HepG2 (cell line): Measurements from ENCODE around the gene SLC35F1. TPM values are rescaled to one million over a fixed set of nuclear protein-coding genes. Genes with fewer than 3 reads are reported as not detected.

ENCODE experiments used
- ATAC-seq: fragments of 200-7000 bp; cut with Tn5 transposase; 3 replicates; pipeline ENCODE4 v1.9.1; 2020; ENCODE audit warnings: mild to moderate bottlenecking, moderate library complexity
- BruUV-seq: library from RNA; stranded (reverse); fragments of 400-500 nt; replicated peaks from 2 replicates; lab custom pipeline; 2021; lab: Mats Ljungman, UMichigan
- CTCF ChIA-PET: fragments of 300-600 bp; formaldehyde crosslinking; extraction: SDS; loops from one replicate; lab custom pipeline; 2021; ENCODE audit warnings: low total read pairs, inconsistent platforms, low intra/inter-chr PET ratio; lab: Yijun Ruan, JAX
- POLR2A ChIA-PET: fragments of 350-600 bp; sonication (Branson Sonifier 250); formaldehyde crosslinking; loops from one replicate; lab custom pipeline; 2020; ENCODE audit warnings: antibody characterized with exemption, inconsistent platforms; lab: Yijun Ruan, JAX
- DNase-seq: peaks from one replicate; pipeline ENCODE4 v3.0.0-alpha.2; 2015; ENCODE audit warnings: low spot score
- FAIRE-seq: peaks from 3 replicates; lab custom pipeline; 2011; peaks lifted over from hg19 to GRCh38; lab: Jason Lieb, UNC
- H2AFZ ChIP-seq: one replicate; pipeline ENCODE4 v1.6.1; 2011; ENCODE audit warnings: low read length, inconsistent platforms
- H3K27ac ChIP-seq: fragments of 300-600 bp; 3 replicates; pipeline ENCODE4 v1.8.0; 2011; ENCODE audit warnings: mixed run types, mild to moderate bottlenecking, mixed read lengths, low read length, inconsistent platforms; ENCODE audit not compliant: insufficient read depth; ENCODE audit errors: extremely low read length
- H3K27me3 ChIP-seq, 2 experiments: fragments of 200-600 bp in 1 of 2; 2 replicates in 1 of 2; 3 replicates in 1 of 2; pipeline versions ENCODE4 v1.6.0 to v1.8.0; 2011; ENCODE audit warnings: low read length in 2 of 2, mild to moderate bottlenecking in 2 of 2, moderate library complexity in 2 of 2, inconsistent platforms in 1 of 2; ENCODE audit not compliant: insufficient read depth in 2 of 2, control insufficient read depth in 1 of 2
- H3K36me3 ChIP-seq, 2 experiments: fragments of 200-600 bp in 1 of 2; replicated peaks in 1 of 2; 2 replicates in 1 of 2; 3 replicates in 1 of 2; pipeline versions ENCODE4 v1.5.1 to v1.8.0; 2011; ENCODE audit warnings: low read length in 2 of 2, inconsistent platforms in 1 of 2; ENCODE audit not compliant: insufficient read depth in 2 of 2, control insufficient read depth in 1 of 2
- H3K4me1 ChIP-seq: 2 replicates; pipeline ENCODE4 v1.5.1; 2012; ENCODE audit warnings: low read length, inconsistent platforms; ENCODE audit not compliant: insufficient read depth
- H3K4me2 ChIP-seq: 2 replicates; pipeline ENCODE4 v1.6.0; 2011; ENCODE audit warnings: low read depth, low read length, inconsistent platforms
- H3K4me3 ChIP-seq, 3 experiments: fragments of 200-600 bp in 1 of 3; sonication (generic), shearing (Covaris generic) in 1 of 3; replicated peaks in 1 of 3; 2 replicates each; pipeline ENCODE4 v1.5.1; 2011 to 2016; ENCODE audit warnings: low read length in 3 of 3, inconsistent platforms in 2 of 3, low read depth in 2 of 3, mild to moderate bottlenecking in 2 of 3, control low read depth in 1 of 3, mixed read lengths in 1 of 3; ENCODE audit not compliant: insufficient read depth in 1 of 3
- H3K79me2 ChIP-seq: one replicate; pipeline ENCODE4 v1.6.1; 2011; ENCODE audit warnings: low read length, inconsistent platforms; ENCODE audit not compliant: insufficient read depth
- H3K9ac ChIP-seq: 2 replicates; pipeline ENCODE4 v1.6.0; 2011; ENCODE audit warnings: mild to moderate bottlenecking, low read depth, low read length, inconsistent platforms; ENCODE audit not compliant: insufficient read depth
- H3K9me3 ChIP-seq: 2 replicates; pipeline ENCODE4 v1.5.1; 2012; ENCODE audit warnings: mild to moderate bottlenecking, low read length
- H4K20me1 ChIP-seq: 2 replicates; pipeline ENCODE4 v1.6.0; 2011; ENCODE audit warnings: inconsistent platforms, mild to moderate bottlenecking, low read length, moderate library complexity; ENCODE audit not compliant: insufficient read depth
- AFF4 ChIP-seq: sonication (generic); formaldehyde crosslinking; IDR thresholded peaks from 2 replicates; pipeline ENCODE4 v1.4.0; 2020; ENCODE audit warnings: missing genetic modification reagents
- ATF5 ChIP-seq: sonication (generic); formaldehyde crosslinking; IDR thresholded peaks from 2 replicates; pipeline ENCODE4 v1.4.0; 2020; ENCODE audit warnings: mild to moderate bottlenecking, low read depth, missing genetic modification reagents
- ATF6 ChIP-seq: sonication (generic); formaldehyde crosslinking; conservative IDR thresholded peaks from 2 replicates; pipeline ENCODE4 v1.4.0; 2020; ENCODE audit warnings: missing genetic modification reagents
- CCDC6 ChIP-seq: sonication (generic); formaldehyde crosslinking; IDR thresholded peaks from 2 replicates; pipeline ENCODE4 v1.8.1; 2022; ENCODE audit warnings: mild to moderate bottlenecking, missing genetic modification reagents, moderate library complexity
- LBX2 ChIP-seq: sonication (generic); formaldehyde crosslinking; IDR thresholded peaks from 2 replicates; pipeline ENCODE4 v1.5.0; 2020; ENCODE audit warnings: missing genetic modification reagents, mild to moderate bottlenecking, borderline replicate concordance
- NFIC ChIP-seq: IDR thresholded peaks from 2 replicates; pipeline ENCODE4 v1.6.1; 2012; ENCODE audit warnings: mild to moderate bottlenecking, low read length, inconsistent platforms
- NR1H2 ChIP-seq: sonication (generic); formaldehyde crosslinking; IDR thresholded peaks from 2 replicates; pipeline ENCODE4 v1.8.1; 2022; ENCODE audit warnings: low read depth, missing genetic modification reagents, borderline replicate concordance
- RBM22 ChIP-seq: fragments of 200-400 bp; formaldehyde crosslinking; optimal IDR thresholded peaks from 2 replicates; pipeline ENCODE3; 2017; ENCODE audit warnings: mild to moderate bottlenecking, low read length, moderate library complexity
- ZEB1 ChIP-seq: IDR thresholded peaks from 2 replicates; pipeline ENCODE4 v1.6.1; 2012; ENCODE audit warnings: mild to moderate bottlenecking, low read depth, inconsistent platforms; ENCODE audit not compliant: insufficient replicate concordance
- ZFP1 ChIP-seq: IDR thresholded peaks from 2 replicates; pipeline ENCODE4 v1.6.1; 2016
- ZNF468 ChIP-seq: sonication (generic); formaldehyde crosslinking; IDR thresholded peaks from 2 replicates; pipeline ENCODE4 v1.8.0; 2022; ENCODE audit warnings: mild to moderate bottlenecking, moderate library complexity, missing genetic modification reagents
- ZNF704 ChIP-seq: sonication (generic); formaldehyde crosslinking; IDR thresholded peaks from 2 replicates; pipeline ENCODE4 v1.8.1; 2023; ENCODE audit warnings: mild to moderate bottlenecking, inconsistent platforms, moderate library complexity, missing genetic modification reagents, borderline replicate concordance
- ZNF749 ChIP-seq: sonication (generic); formaldehyde crosslinking; IDR thresholded peaks from 2 replicates; pipeline ENCODE4 v1.8.0; 2022; ENCODE audit warnings: mild to moderate bottlenecking, missing genetic modification reagents, moderate library complexity, borderline replicate concordance
- WGBS: methylation state at CpG from one replicate; pipeline ENCODE4 v1.1.6; 2017; ENCODE audit warnings: low lambda C conversion rate; 5-methylcytosine and 5-hydroxymethylcytosine counted together
- in situ Hi-C: cut with HindIII; loops from 2 replicates; pipeline ENCODE4 v1.10.0; 2017; ENCODE audit warnings: low pct_unique_long_range_greater_than_20kb; ENCODE audit not compliant: extremely low pct_ligation_motif_present
- intact Hi-C: fragments of 100-400 bp; cut with micrococcal nuclease; formaldehyde crosslinking; loops from one replicate; pipeline ENCODE4 v1.10.0; 2022; ENCODE audit not compliant: unreplicated experiment
- polyA plus RNA-seq, 8 experiments: library from polyadenylated mRNA; depleted of rRNA in 3 of 8; stranded (reverse) in 7 of 8; unstranded in 1 of 8; fragments of >200 nt; fragmentation: Illumina TruSeq in 4 of 8; extraction: Trizol in 4 of 8; gene quantifications; 2 replicates each; pipeline versions ENCODE4 v1.2.1 to v1.2.3, GENCODE V29; 2011 to 2016; ENCODE audit warnings: low read depth in 4 of 8, missing spikeins in 1 of 8, mixed read lengths in 1 of 8; ENCODE audit not compliant: insufficient read depth in 1 of 8
- total RNA-seq, 5 experiments: library from RNA; depleted of rRNA; stranded (reverse); fragments of >200 nt; fragmentation: Illumina TruSeq; extraction: Trizol; gene quantifications; 2 replicates each; pipeline ENCODE4 v1.2.3, GENCODE V29; 2016; ENCODE audit warnings: low read depth in 1 of 5

SLC35F1 gene
- total and polyA plus RNA-seq, 2 of the 13 experiments (the other 11 are each of a cell fraction or from before 2014, with no cell fraction given), result 0.01 TPM; not detected in 1

GRCh38 chr6:118285791-118286190 is 378.7 kb downstream of the SLC35F1 start:
- Histone ChIP-seq H3K4me3 (no peak overlapping the region), H3K27me3 (no peaks in the 10 kb centered on the region), H3K27ac (no peak overlapping the region), H3K9ac (no peak overlapping the region), H3K4me1 (no peaks in the 10 kb centered on the region), H3K9me3 (no peaks in the 10 kb centered on the region), H3K79me2 (no peaks in the 10 kb centered on the region), H2AFZ (no peak overlapping the region), H3K4me2 (no peak overlapping the region), H4K20me1 (no peaks in the 10 kb centered on the region), H3K36me3 (no peaks in the 10 kb centered on the region)
- no peak for FAIRE-seq
- TF ChIP-seq LBX2 (CRISPR knock-in tag) (no peak), ZNF749 (no peak), NFIC (no peak), ATF6 (CRISPR knock-in tag) (no peak), RBM22 (no peak), CCDC6 (CRISPR knock-in tag) (no peak), NR1H2 (CRISPR knock-in tag) (no peak), AFF4 (CRISPR knock-in tag) (no peak), ATF5 (no peak), ZEB1 (no peak), ZFP1 (no peak), ZNF704 (CRISPR knock-in tag) (no peak), ZNF468 (CRISPR knock-in tag) (no peak)
- ChIA-PET CTCF (interaction anchor here (2.3 to 3.1 kb wide), 2 partner anchors 223 to 265 kb away, joined by 10 to 26 read pairs; no protein-coding TSS in a partner anchor), POLR2A (no interaction called here)
- BruUV-seq, result no TSS peak
- ATAC-seq, result no peak
- WGBS, result 36% methylated on average over 1 of the region's 1 CpG
- no peak for DNase-seq
- intact Hi-C loops, result no loop called here
- in situ Hi-C loops, result no loop called here
